ENCODE data around the gene SENP2.

DNA sequence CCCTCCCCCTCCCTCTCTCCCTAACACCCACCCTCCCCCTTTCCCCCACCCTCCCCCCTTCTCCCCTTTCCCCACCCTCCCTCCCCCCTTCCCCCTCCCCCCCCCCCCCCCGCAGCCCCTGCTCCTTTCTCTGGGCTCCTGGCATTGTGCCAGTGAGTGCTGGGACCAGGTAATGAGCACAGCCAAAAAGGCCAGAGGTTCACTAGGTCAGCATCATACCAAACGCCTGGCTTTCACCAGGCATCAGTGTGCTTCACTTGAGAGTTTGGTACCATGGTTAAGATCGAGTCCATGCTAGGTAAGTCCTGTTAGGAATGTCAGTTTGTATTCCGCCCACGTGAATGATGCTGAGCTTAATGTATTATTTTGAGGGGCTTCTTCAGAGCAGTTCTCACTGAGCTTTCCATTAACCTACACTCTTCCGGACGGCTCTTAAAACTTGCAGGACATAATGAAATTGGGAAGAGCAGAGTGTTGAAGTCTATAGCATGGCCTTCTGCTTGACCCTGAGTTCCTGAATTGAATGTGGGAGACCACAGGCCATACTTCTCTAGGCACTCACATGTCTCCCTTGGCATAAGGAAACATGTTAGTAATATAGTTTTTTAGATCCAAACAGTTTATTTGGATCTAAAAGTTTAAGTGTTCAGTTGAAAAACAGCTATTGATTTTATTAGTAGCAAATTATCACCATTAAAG, 45.6 kb downstream of the SENP2 start:
- TF ChIP-seq, protein P1, sequence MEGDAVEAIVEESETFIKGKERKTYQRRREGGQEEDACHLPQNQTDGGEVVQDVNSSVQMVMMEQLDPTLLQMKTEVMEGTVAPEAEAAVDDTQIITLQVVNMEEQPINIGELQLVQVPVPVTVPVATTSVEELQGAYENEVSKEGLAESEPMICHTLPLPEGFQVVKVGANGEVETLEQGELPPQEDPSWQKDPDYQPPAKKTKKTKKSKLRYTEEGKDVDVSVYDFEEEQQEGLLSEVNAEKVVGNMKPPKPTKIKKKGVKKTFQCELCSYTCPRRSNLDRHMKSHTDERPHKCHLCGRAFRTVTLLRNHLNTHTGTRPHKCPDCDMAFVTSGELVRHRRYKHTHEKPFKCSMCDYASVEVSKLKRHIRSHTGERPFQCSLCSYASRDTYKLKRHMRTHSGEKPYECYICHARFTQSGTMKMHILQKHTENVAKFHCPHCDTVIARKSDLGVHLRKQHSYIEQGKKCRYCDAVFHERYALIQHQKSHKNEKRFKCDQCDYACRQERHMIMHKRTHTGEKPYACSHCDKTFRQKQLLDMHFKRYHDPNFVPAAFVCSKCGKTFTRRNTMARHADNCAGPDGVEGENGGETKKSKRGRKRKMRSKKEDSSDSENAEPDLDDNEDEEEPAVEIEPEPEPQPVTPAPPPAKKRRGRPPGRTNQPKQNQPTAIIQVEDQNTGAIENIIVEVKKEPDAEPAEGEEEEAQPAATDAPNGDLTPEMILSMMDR (conservative IDR thresholded peaks at IDR 0.05 in 1 of 2, IDR thresholded peaks at IDR 0.05 in 1 of 2; ENCODE audit: extremely low read depth in 1 of 2, insufficient read depth in 1 of 2, low read depth in 1 of 2, low read length in 2 of 2), result no peak
- no peak for TF ChIP-seq EZH2 (IDR thresholded peaks at IDR 0.05; ENCODE audit: borderline replicate concordance, low read length)

Measured in mammary epithelial cell (primary cell).